HG02571 (cell line): ENCODE results near the gene RBM28.

Experiments used
- ATAC-seq: cut with Tn5 transposase; IDR thresholded peaks from one replicate; pipeline ENCODE4 v1.9.1; 2021; ENCODE audit warnings: mild to moderate bottlenecking, moderate library complexity; ENCODE audit not compliant: unreplicated experiment

The RBM28 gene

GRCh38 chr7:128350708-128351295 is 7.1 kb upstream of the RBM28 start:
- ATAC-seq: no peak

GRCh38 chr7:128349466-128349825 is 5.7 kb upstream of the RBM28 start:
- ATAC-seq: no peak

- ATAC-seq: no peak
These were observed 4.0 kb upstream of the RBM28 start for GRCh38 chr7:128347647-128348097.

GRCh38 chr7:128344431-128344774 is 695 bp upstream of the RBM28 start:
- no peak for ATAC-seq

GRCh38 chr7:128341733-128342132 is 2.0 kb downstream of the RBM28 start:
- ATAC-seq: no peak

- no peak for ATAC-seq
These were observed 8.0 kb downstream of the RBM28 start for GRCh38 chr7:128335730-128336129.

- no peak for ATAC-seq
These were observed 19.4 kb downstream of the RBM28 start for GRCh38 chr7:128324368-128324680.

- no peak for ATAC-seq
These were observed 20.0 kb downstream of the RBM28 start for GRCh38 chr7:128323459-128324367.

GRCh38 chr7:128323040-128323439 is 20.7 kb downstream of the RBM28 start:
- ATAC-seq: no peak

GRCh38 chr7:128322040-128322643 is 21.6 kb downstream of the RBM28 start:
- ATAC-seq: no peak

- no peak for ATAC-seq
These were observed 22.7 kb downstream of the RBM28 start for GRCh38 chr7:128321044-128321422.

GRCh38 chr7:128318691-128319090 is 25.0 kb downstream of the RBM28 start:
- no peak for ATAC-seq

GRCh38 chr7:128311013-128311412 is 32.7 kb downstream of the RBM28 start:
- no peak for ATAC-seq

- no peak for ATAC-seq
These were observed 33.2 kb downstream of the RBM28 start for GRCh38 chr7:128310499-128310898.

- ATAC-seq: no peak
These were observed 33.7 kb downstream of the RBM28 start for GRCh38 chr7:128309976-128310375.

GRCh38 chr7:128309124-128309523 is 34.6 kb downstream of the RBM28 start:
- no peak for ATAC-seq

GRCh38 chr7:128307061-128307460 is 36.6 kb downstream of the RBM28 start:
- ATAC-seq: no peak

GRCh38 chr7:128304212-128304611 is 39.5 kb downstream of the RBM28 start:
- ATAC-seq: no peak

GRCh38 chr7:128303643-128304042 is 40.1 kb downstream of the RBM28 start:
- no peak for ATAC-seq

GRCh38 chr7:128303133-128303532 is 40.6 kb downstream of the RBM28 start:
- no peak for ATAC-seq

GRCh38 chr7:128302139-128302538 is 41.6 kb downstream of the RBM28 start:
- ATAC-seq: no peak

- no peak for ATAC-seq
These were observed 44.5 kb downstream of the RBM28 start for GRCh38 chr7:128299109-128299607.
